Nephron (organoid): Measurements from ENCODE around the gene CBLC.
A peak's percentile ranks its signal among the peaks of the same experiment; 100 is the strongest.

ENCODE experiments used
- H3K27ac Mint-ChIP-seq, 3 experiments: 2 replicates each; pipeline ENCODE4 v1.8.0; 2020; ENCODE audit warnings: mixed read lengths in 3 of 3, mild to moderate bottlenecking in 2 of 3, moderate library complexity in 1 of 3
- H3K27me3 Mint-ChIP-seq: 2 replicates; pipeline ENCODE4 v1.8.0; 2021; ENCODE audit warnings: low read depth, mild to moderate bottlenecking, moderate library complexity, mixed read lengths
- H3K36me3 Mint-ChIP-seq: 2 replicates; pipeline ENCODE4 v1.8.0; 2020; ENCODE audit warnings: low read depth, mixed read lengths
- H3K4me1 Mint-ChIP-seq: 2 replicates; pipeline ENCODE4 v1.8.0; 2020; ENCODE audit warnings: mixed read lengths
- H3K4me3 Mint-ChIP-seq, 3 experiments: 2 replicates each; pipeline ENCODE4 v1.8.0; 2020; ENCODE audit warnings: mild to moderate bottlenecking in 3 of 3, mixed read lengths in 3 of 3, moderate library complexity in 2 of 3
- H3K9me3 Mint-ChIP-seq: 2 replicates; pipeline ENCODE4 v1.8.0; 2020; ENCODE audit warnings: mixed read lengths
- CTCF ChIP-seq, 3 experiments: fragments of 200-600 bp; sonication (generic); IDR thresholded peaks; one replicate each; pipeline ENCODE4 v1.5.0; 2021; ENCODE audit warnings: antibody characterized with exemption in 3 of 3; ENCODE audit not compliant: unreplicated experiment in 3 of 3

CBLC gene

GRCh38 chr19:44809577-44810233 lies 32.0 kb downstream of the CBLC start:
- Mint-ChIP-seq H3K9me3 (no peaks in the 10 kb centered on the region), H3K36me3 (peaks cover 18% of the 10 kb centered on the region), H3K27ac (peak overlapping the region; percentile 39 to 86 (median 51)), H3K27me3 (no peaks in the 10 kb centered on the region), H3K4me1 (peaks cover 56% of the 10 kb centered on the region), H3K4me3 (peak overlapping the region; percentile 83 to 88 (median 87))
- no peak for TF ChIP-seq CTCF (IDR thresholded peaks at IDR 0.05; ENCODE audit: unreplicated experiment in 3 of 3)

- H3K4me3 Mint-ChIP-seq: peak overlapping the region; percentile 83 to 88 (median 87)
- no peak for TF ChIP-seq CTCF (IDR thresholded peaks at IDR 0.05; ENCODE audit: unreplicated experiment in 3 of 3)
- no peaks in the 10 kb centered on the region for H3K9me3 Mint-ChIP-seq
These were observed 32.8 kb downstream of the CBLC start for GRCh38 chr19:44810234-44811121.

GRCh38 chr19:44811122-44811419 lies 33.4 kb downstream of the CBLC start:
- no peaks in the 10 kb centered on the region for H3K27me3 Mint-ChIP-seq
- H3K36me3 Mint-ChIP-seq: peaks cover 27% of the 10 kb centered on the region
- H3K4me3 Mint-ChIP-seq: peak overlapping the region; percentile 72 to 78 (median 77)
- H3K9me3 Mint-ChIP-seq: no peaks in the 10 kb centered on the region
- peak overlapping the region; percentile 32 to 49 (median 45) for H3K27ac Mint-ChIP-seq
- H3K4me1 Mint-ChIP-seq: peaks cover 65% of the 10 kb centered on the region
- TF ChIP-seq CTCF (IDR thresholded peaks at IDR 0.05; ENCODE audit: unreplicated experiment in 3 of 3): no peak

More at GRCh38 chr19:44810234-44811121, 32.8 kb downstream of the CBLC start:
- peak overlapping the region; percentile 24 to 86 (median 51) for H3K27ac Mint-ChIP-seq
- H3K36me3 Mint-ChIP-seq: peaks cover 25% of the 10 kb centered on the region
- H3K27me3 Mint-ChIP-seq: no peaks in the 10 kb centered on the region
- H3K4me1 Mint-ChIP-seq: peaks cover 64% of the 10 kb centered on the region

GRCh38 chr19:44812142-44812718 lies 34.5 kb downstream of the CBLC start:
- no peak for TF ChIP-seq CTCF (IDR thresholded peaks at IDR 0.05; ENCODE audit: unreplicated experiment in 3 of 3)
- H3K9me3 Mint-ChIP-seq: no peaks in the 10 kb centered on the region
- H3K36me3 Mint-ChIP-seq: peaks cover 27% of the 10 kb centered on the region
- peaks cover 61% of the 10 kb centered on the region for H3K4me1 Mint-ChIP-seq
- H3K27ac Mint-ChIP-seq: peak overlapping the region in 1 of 3 experiments; percentile 45
- H3K4me3 Mint-ChIP-seq: no peak overlapping the region
- no peaks in the 10 kb centered on the region for H3K27me3 Mint-ChIP-seq

- Mint-ChIP-seq H3K27me3 (peaks cover 3% of the 10 kb centered on the region), H3K27ac (peak overlapping the region; percentile 5 to 86 (median 42)), H3K36me3 (peaks cover 30% of the 10 kb centered on the region), H3K4me1 (peaks cover 58% of the 10 kb centered on the region), H3K4me3 (peak overlapping the region in 2 of 3 experiments; percentile 41 to 46), H3K9me3 (no peaks in the 10 kb centered on the region)
- no peak for TF ChIP-seq CTCF (IDR thresholded peaks at IDR 0.05; ENCODE audit: unreplicated experiment in 3 of 3)
These were observed 35.6 kb downstream of the CBLC start for GRCh38 chr19:44813070-44813840.
